Thymus (tissue), 11 donors: ENCODE measurements around the gene ZSCAN10. TPM values are rescaled to one million over a fixed set of nuclear protein-coding genes. Genes with fewer than 3 reads are reported as not detected.

Experiments
- DNase-seq, 9 donors: peaks; one replicate each; pipeline ENCODE4 v3.0.0-alpha.2; 2013; ENCODE audit warnings: low spot score in 9 of 9, low read depth in 6 of 9, missing footprints in 1 of 9
- H3K27ac ChIP-seq, 2 donors: one replicate each; pipeline ENCODE4 v1.5.1; 2013; ENCODE audit warnings: control low read depth in 1 of 2, low read depth in 1 of 2, low read length in 1 of 2, mild to moderate bottlenecking in 1 of 2, moderate library complexity in 1 of 2
- H3K27me3 ChIP-seq, 2 donors: one replicate each; pipeline ENCODE4 v1.5.1; 2013; ENCODE audit warnings: low read length in 1 of 2; ENCODE audit not compliant: control insufficient read depth in 2 of 2, insufficient read depth in 1 of 2
- H3K36me3 ChIP-seq, 2 donors: one replicate each; pipeline ENCODE4 v1.5.1; 2013; ENCODE audit warnings: low read length in 1 of 2, mild to moderate bottlenecking in 1 of 2, moderate library complexity in 1 of 2; ENCODE audit not compliant: control insufficient read depth in 2 of 2, insufficient read depth in 2 of 2
- H3K4me1 ChIP-seq, 2 donors: one replicate each; pipeline ENCODE4 v1.5.1; 2013; ENCODE audit warnings: low read length in 2 of 2; ENCODE audit not compliant: control insufficient read depth in 2 of 2, insufficient read depth in 2 of 2
- H3K4me3 ChIP-seq, 2 donors: one replicate each; pipeline ENCODE4 v1.5.1; 2013; ENCODE audit warnings: low read length in 2 of 2, control low read depth in 1 of 2, mild to moderate bottlenecking in 1 of 2
- H3K9me3 ChIP-seq, 2 donors: one replicate each; pipeline ENCODE4 v1.5.1; 2013; ENCODE audit warnings: low read length in 1 of 2, mild to moderate bottlenecking in 1 of 2; ENCODE audit not compliant: control insufficient read depth in 2 of 2, insufficient read depth in 1 of 2
- WGBS: extraction: QIAGEN DNeasy Blood & Tissue Kit; methylation state at CpG from one replicate; pipeline ENCODE4 v1.1.7; 2013; 5-methylcytosine and 5-hydroxymethylcytosine counted together
- polyA plus RNA-seq: library from polyadenylated mRNA; stranded (reverse); fragments of 200-250 nt; gene quantifications from one replicate; pipeline ENCODE4 v1.2.3, GENCODE V29; 2013
- total RNA-seq: library from RNA; stranded (reverse); fragments of 120-200 nt; gene quantifications from one replicate; pipeline ENCODE4 v1.2.4, GENCODE V29; 2013
- donor health status: healthy.

The ZSCAN10 gene
- total and polyA plus RNA-seq, 2 donors: 0.05 to 0.11 TPM

GRCh38 chr16:3101018-3101840 lies 2.1 kb upstream of the ZSCAN10 start:
- Histone ChIP-seq H3K4me1 (peaks cover 25 to 86% of the 10 kb centered on the region in 2 donors), H3K36me3 (no peaks in the 10 kb centered on the region), H3K4me3 (no peak overlapping the region), H3K27ac (peak overlapping the region; percentile 31 to 71), H3K27me3 (peaks cover 0 to 29% of the 10 kb centered on the region in 2 donors), H3K9me3 (no peaks in the 10 kb centered on the region)
- WGBS: 54% methylated on average over 29 of the region's 29 CpGs
- peak in 4 of 9 donors; percentile 55 to 75 (median 63) for DNase-seq

- peak in 7 of 9 donors; percentile 73 to 93 (median 88) for DNase-seq
- WGBS: 11% methylated on average over 39 of the region's 39 CpGs
- Histone ChIP-seq H3K4me1 (peaks cover 26 to 83% of the 10 kb centered on the region in 2 donors), H3K27ac (peak overlapping the region; percentile 20 to 67), H3K9me3 (no peaks in the 10 kb centered on the region), H3K36me3 (no peaks in the 10 kb centered on the region), H3K27me3 (peaks cover 0 to 29% of the 10 kb centered on the region in 2 donors), H3K4me3 (peak overlapping the region; percentile 28 to 41)
Measured at GRCh38 chr16:3099732-3100499, 822 bp upstream of the ZSCAN10 start.

DNA sequence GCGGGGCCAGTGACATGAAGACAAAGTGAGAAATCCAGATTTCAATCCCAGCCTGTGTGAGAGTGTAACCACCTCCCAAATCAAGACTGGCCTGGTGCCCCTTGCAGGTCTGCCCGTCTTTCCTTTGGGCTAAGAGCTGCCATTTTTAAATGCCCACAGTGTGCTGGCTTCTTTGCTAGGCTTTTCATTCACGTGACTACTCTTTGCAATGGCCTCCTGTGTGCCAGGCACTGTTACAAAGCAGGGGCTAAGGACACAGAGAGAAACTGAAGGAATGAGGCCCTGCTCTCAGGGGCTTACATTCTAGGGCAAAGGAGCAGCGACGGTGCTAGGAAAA lies 269 bp upstream of the ZSCAN10 start:
- H3K9me3 ChIP-seq: no peaks in the 10 kb centered on the region
- no peak for DNase-seq
- peaks cover 0 to 29% of the 10 kb centered on the region in 2 donors for H3K27me3 ChIP-seq
- H3K4me1 ChIP-seq: peaks cover 26 to 84% of the 10 kb centered on the region in 2 donors
- peak overlapping the region in 1 of 2 donors; percentile 20 for H3K27ac ChIP-seq
- H3K4me3 ChIP-seq: peak overlapping the region in 1 of 2 donors; percentile 28
- H3K36me3 ChIP-seq: no peaks in the 10 kb centered on the region
- WGBS: 94% methylated on average over 5 of the region's 5 CpGs

- Histone ChIP-seq H3K27me3 (peaks cover 0 to 29% of the 10 kb centered on the region in 2 donors), H3K4me3 (no peak overlapping the region), H3K36me3 (no peaks in the 10 kb centered on the region), H3K9me3 (no peaks in the 10 kb centered on the region), H3K4me1 (peaks cover 23 to 69% of the 10 kb centered on the region in 2 donors), H3K27ac (no peak overlapping the region)
- 86% methylated on average over 8 of the region's 8 CpGs for WGBS
- DNase-seq: no peak
Measured at GRCh38 chr16:3097266-3097665, 1.8 kb downstream of the ZSCAN10 start.

GRCh38 chr16:3096362-3096761 lies 2.7 kb downstream of the ZSCAN10 start:
- no peak overlapping the region for H3K4me3 ChIP-seq
- no peaks in the 10 kb centered on the region for H3K36me3 ChIP-seq
- peaks cover 20 to 67% of the 10 kb centered on the region in 2 donors for H3K4me1 ChIP-seq
- no peak for DNase-seq
- WGBS: 96% methylated on average over 6 of the region's 6 CpGs
- H3K27me3 ChIP-seq: peaks cover 0 to 29% of the 10 kb centered on the region in 2 donors
- no peak overlapping the region for H3K27ac ChIP-seq
- no peaks in the 10 kb centered on the region for H3K9me3 ChIP-seq

DNA sequence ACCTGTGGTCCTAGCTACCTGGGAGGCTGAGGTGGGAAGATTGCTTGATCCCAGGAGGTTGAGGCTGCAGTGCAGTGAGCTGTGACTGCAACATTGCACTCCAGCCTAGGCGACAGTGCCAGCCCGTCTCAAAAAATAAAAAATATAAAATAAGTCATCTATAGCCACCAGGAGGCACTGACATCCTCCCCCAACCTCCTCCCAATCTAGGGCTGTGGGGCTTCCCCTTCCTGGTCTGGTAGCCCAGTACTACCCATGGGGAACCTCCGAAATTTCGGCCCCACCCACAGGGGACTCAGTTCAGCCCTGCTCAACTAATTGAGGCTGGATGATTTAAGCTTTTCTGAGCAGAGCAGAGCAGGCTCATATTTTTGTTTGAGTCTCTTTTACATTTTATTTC lies 3.2 kb downstream of the ZSCAN10 start:
- peak in 1 of 9 donors; percentile 52 for DNase-seq
- H3K36me3 ChIP-seq: no peaks in the 10 kb centered on the region
- peaks cover 17 to 67% of the 10 kb centered on the region in 2 donors for H3K4me1 ChIP-seq
- 16% methylated on average over 4 of the region's 4 CpGs for WGBS
- H3K9me3 ChIP-seq: no peaks in the 10 kb centered on the region
- peaks cover 0 to 29% of the 10 kb centered on the region in 2 donors for H3K27me3 ChIP-seq
- H3K27ac ChIP-seq: no peak overlapping the region
- H3K4me3 ChIP-seq: no peak overlapping the region

GRCh38 chr16:3094289-3095027 lies 4.6 kb downstream of the ZSCAN10 start:
- Histone ChIP-seq H3K27ac (no peak overlapping the region), H3K36me3 (no peaks in the 10 kb centered on the region), H3K9me3 (peaks cover 0 to 8% of the 10 kb centered on the region in 2 donors), H3K4me3 (no peak overlapping the region), H3K4me1 (peaks cover 9 to 55% of the 10 kb centered on the region in 2 donors), H3K27me3 (peaks cover 0 to 24% of the 10 kb centered on the region in 2 donors)
- peak in 1 of 9 donors; percentile 56 for DNase-seq
- WGBS: 94% methylated on average over 22 of the region's 22 CpGs

DNA sequence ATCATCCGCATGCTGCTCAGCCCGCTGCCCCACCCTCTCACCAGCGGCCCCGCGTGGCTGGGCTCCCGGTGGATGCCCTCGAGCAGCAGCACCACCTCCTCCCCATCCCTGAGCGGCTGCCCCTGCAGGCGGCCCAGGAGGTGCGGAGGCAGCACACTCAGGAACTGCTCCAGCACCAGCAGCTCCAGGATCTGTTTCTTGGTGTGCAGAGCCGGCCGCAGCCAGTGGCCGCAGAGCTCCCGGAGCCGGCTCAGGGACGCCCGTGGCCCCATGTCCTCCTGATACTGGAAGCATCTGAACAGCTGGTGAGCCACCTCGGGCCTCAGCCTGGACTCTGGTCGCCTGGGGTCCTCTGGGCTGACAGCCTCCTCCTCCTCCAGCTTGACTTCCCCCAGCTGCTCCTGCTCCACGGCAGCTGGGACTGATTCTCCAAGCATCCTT lies 6.6 kb downstream of the ZSCAN10 start:
- Histone ChIP-seq H3K27ac (no peak overlapping the region), H3K4me1 (peaks cover 11 to 48% of the 10 kb centered on the region in 2 donors), H3K27me3 (peaks cover 0 to 6% of the 10 kb centered on the region in 2 donors), H3K4me3 (no peak overlapping the region), H3K9me3 (peaks cover 0 to 11% of the 10 kb centered on the region in 2 donors), H3K36me3 (no peaks in the 10 kb centered on the region)
- WGBS: 95% methylated on average over 20 of the region's 20 CpGs
- no peak for DNase-seq
